Gastroesophageal sphincter (tissue), 4 donors: Measurements from ENCODE around the gene C2CD4B. TPM values are rescaled to one million over a fixed set of nuclear protein-coding genes. Genes with fewer than 3 reads are reported as not detected.

ENCODE experiments used
- ATAC-seq: fragments of 150-250 bp; one replicate; pipeline ENCODE4 v1.9.1; 2016; ENCODE audit warnings: mild to moderate bottlenecking, moderate library complexity
- H3K27ac ChIP-seq, 4 donors: fragments of 200-600 bp; sonication (generic) in 3 of 4; 1 replicate in 3 of 4; 2 replicates in 1 of 4; pipeline ENCODE4 v1.5.1; 2016 to 2019
- H3K27me3 ChIP-seq: fragments of 200-600 bp; sonication (generic); one replicate; pipeline ENCODE4 v1.5.1; 2019
- H3K36me3 ChIP-seq, 2 donors: fragments of 200-600 bp; sonication (generic); one replicate each; pipeline ENCODE4 v1.5.1; 2019; ENCODE audit warnings: control low read depth in 1 of 2
- H3K4me1 ChIP-seq, 3 donors: fragments of 200-600 bp; sonication (generic); 1 replicate in 2 of 3; 2 replicates in 1 of 3; pipeline ENCODE4 v1.5.1; 2016 to 2019; ENCODE audit warnings: control low read depth in 2 of 3
- H3K4me3 ChIP-seq, 2 donors: fragments of 200-600 bp; sonication (generic); one replicate each; pipeline ENCODE4 v1.5.1; 2019; ENCODE audit warnings: mild to moderate bottlenecking in 1 of 2, moderate library complexity in 1 of 2
- H3K9me3 ChIP-seq, 3 donors: fragments of 200-600 bp; sonication (generic); one replicate each; pipeline ENCODE4 v1.5.1; 2017 to 2019; ENCODE audit warnings: control low read depth in 2 of 3
- EP300 ChIP-seq: sonication (generic); formaldehyde crosslinking; IDR thresholded peaks from one replicate; pipeline ENCODE4 v1.6.1; 2017; ENCODE audit warnings: antibody characterized with exemption, mild to moderate bottlenecking
- POLR2A ChIP-seq, 2 donors: fragments of 450-650 bp; IDR thresholded peaks; one replicate each; pipeline ENCODE4 v1.6.1; 2017; ENCODE audit warnings: antibody characterized with exemption in 2 of 2, mild to moderate bottlenecking in 2 of 2, moderate library complexity in 1 of 2
- POLR2AphosphoS5 ChIP-seq: sonication (generic); formaldehyde crosslinking; IDR thresholded peaks from one replicate; pipeline ENCODE4 v1.6.1; 2017; ENCODE audit warnings: antibody characterized with exemption
- WGBS, 2 donors: methylation state at CpG; one replicate each; pipeline ENCODE4 v1.1.5; 2018; ENCODE audit warnings: low coverage in 1 of 2; 5-methylcytosine and 5-hydroxymethylcytosine counted together
- total RNA-seq, 4 donors: library from RNA; depleted of rRNA; stranded (reverse); fragments of >200 nt; gene quantifications; one replicate each; pipeline ENCODE4 v1.1.0, GENCODE V29; 2016
- TF ChIP-seq, protein P1 (sequence below), 4 experiments: fragments of 200-600 bp in 2 of 4; fragments of 450-650 bp in 2 of 4; sonication (generic) in 1 of 4; IDR thresholded peaks; one replicate each; pipeline ENCODE4 v1.5.1; 2017 to 2019; ENCODE audit warnings: antibody characterized with exemption in 4 of 4, mild to moderate bottlenecking in 2 of 4, moderate library complexity in 2 of 4

The C2CD4B gene
- total RNA-seq, 4 donors from 2014 or later = 0.17 to 2.7 (median 1.1) TPM

DNA sequence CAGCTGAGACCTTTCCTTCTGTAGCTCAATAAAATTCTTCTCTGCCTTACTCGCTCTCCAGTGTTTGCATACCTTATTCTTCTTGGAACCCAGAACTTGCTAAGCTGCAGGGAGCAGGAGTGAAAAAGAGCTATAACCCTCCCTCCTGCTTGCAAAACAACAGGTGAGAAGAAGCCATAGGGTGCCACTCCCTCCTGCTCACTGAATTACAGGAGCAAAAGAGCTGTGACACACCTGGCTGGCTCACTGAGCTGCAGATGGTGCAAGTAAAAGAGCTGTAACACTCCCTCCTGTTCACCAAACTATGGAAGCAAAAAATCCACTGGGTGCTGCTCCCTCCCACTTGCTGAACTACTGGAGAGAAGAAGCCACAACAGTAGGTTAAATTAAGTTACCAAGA lies 44.2 kb upstream of the C2CD4B start:
- Histone ChIP-seq H3K27me3 (peaks cover 13% of the 10 kb centered on the region), H3K4me3 (no peak overlapping the region), H3K9me3 (peaks cover 0 to 8% (median 0%) of the 10 kb centered on the region in 3 donors), H3K36me3 (no peaks in the 10 kb centered on the region), H3K27ac (no peak overlapping the region), H3K4me1 (no peaks in the 10 kb centered on the region)
- no peak for ATAC-seq
- no CpG with 5 or more reads among the region's 1 CpG for WGBS, 2 donors
- TF ChIP-seq POLR2AphosphoS5 = no peak
- no peak for TF ChIP-seq EP300
- TF ChIP-seq, protein P1, sequence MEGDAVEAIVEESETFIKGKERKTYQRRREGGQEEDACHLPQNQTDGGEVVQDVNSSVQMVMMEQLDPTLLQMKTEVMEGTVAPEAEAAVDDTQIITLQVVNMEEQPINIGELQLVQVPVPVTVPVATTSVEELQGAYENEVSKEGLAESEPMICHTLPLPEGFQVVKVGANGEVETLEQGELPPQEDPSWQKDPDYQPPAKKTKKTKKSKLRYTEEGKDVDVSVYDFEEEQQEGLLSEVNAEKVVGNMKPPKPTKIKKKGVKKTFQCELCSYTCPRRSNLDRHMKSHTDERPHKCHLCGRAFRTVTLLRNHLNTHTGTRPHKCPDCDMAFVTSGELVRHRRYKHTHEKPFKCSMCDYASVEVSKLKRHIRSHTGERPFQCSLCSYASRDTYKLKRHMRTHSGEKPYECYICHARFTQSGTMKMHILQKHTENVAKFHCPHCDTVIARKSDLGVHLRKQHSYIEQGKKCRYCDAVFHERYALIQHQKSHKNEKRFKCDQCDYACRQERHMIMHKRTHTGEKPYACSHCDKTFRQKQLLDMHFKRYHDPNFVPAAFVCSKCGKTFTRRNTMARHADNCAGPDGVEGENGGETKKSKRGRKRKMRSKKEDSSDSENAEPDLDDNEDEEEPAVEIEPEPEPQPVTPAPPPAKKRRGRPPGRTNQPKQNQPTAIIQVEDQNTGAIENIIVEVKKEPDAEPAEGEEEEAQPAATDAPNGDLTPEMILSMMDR (IDR thresholded peaks at IDR 0.05) = no peak
- no peak for TF ChIP-seq POLR2A (IDR thresholded peaks at IDR 0.05)

- ATAC-seq = no peak
- no peaks in the 10 kb centered on the region for H3K36me3 ChIP-seq
- TF ChIP-seq POLR2A (IDR thresholded peaks at IDR 0.05) (no peak), POLR2AphosphoS5 (no peak), EP300 (no peak)
- TF ChIP-seq, protein P1 (IDR thresholded peaks at IDR 0.05) = no peak
- 76 to 81% methylated on average over 3 of the region's 3 CpGs for WGBS, 2 donors
- H3K27me3 ChIP-seq = peaks cover 13% of the 10 kb centered on the region
- H3K4me1 ChIP-seq = no peaks in the 10 kb centered on the region
- H3K27ac ChIP-seq = no peak overlapping the region
- H3K9me3 ChIP-seq = peaks cover 0 to 8% (median 0%) of the 10 kb centered on the region in 3 donors
- no peak overlapping the region for H3K4me3 ChIP-seq
These were observed 43.8 kb upstream of the C2CD4B start for GRCh38 chr15:62208884-62209283.

DNA sequence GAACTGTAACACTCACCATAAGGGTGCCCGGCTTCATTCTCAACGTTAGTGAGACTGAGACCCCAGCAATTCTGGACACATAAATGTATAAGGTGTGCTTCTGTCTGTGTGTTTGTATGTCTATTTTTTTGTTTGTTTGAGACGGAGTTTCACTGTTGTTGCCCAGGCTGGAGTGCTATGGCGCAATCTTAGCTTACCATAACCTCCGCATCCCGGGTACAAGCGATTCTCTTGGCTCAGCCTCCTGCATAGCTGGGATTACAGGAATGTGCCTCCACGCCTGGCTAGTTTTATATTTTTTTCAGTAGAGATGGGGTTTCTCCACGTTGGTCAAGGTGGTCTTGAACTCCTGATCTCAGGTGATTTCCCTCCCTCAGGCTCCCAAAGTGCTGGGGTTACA lies 43.3 kb upstream of the C2CD4B start:
- no peak overlapping the region for H3K4me3 ChIP-seq
- no peak for TF ChIP-seq EP300
- TF ChIP-seq, protein P1 (IDR thresholded peaks at IDR 0.05) = no peak
- TF ChIP-seq POLR2AphosphoS5 = no peak
- TF ChIP-seq POLR2A (IDR thresholded peaks at IDR 0.05) = no peak
- 92 to 97% methylated on average over 7 to 8 of the region's 9 CpGs for WGBS, 2 donors
- peaks cover 13% of the 10 kb centered on the region for H3K27me3 ChIP-seq
- H3K27ac ChIP-seq = no peak overlapping the region
- ATAC-seq = no peak
- H3K4me1 ChIP-seq = no peaks in the 10 kb centered on the region
- H3K9me3 ChIP-seq = peaks cover 0 to 8% (median 0%) of the 10 kb centered on the region in 3 donors
- H3K36me3 ChIP-seq = no peaks in the 10 kb centered on the region

- Histone ChIP-seq H3K27ac (no peak overlapping the region), H3K4me3 (no peak overlapping the region), H3K27me3 (peaks cover 13% of the 10 kb centered on the region), H3K36me3 (no peaks in the 10 kb centered on the region), H3K9me3 (no peaks in the 10 kb centered on the region), H3K4me1 (no peaks in the 10 kb centered on the region)
- ATAC-seq = no peak
- 61 to 83% methylated on average over 2 of the region's 2 CpGs for WGBS, 2 donors
- TF ChIP-seq POLR2AphosphoS5 (no peak), POLR2A (IDR thresholded peaks at IDR 0.05) (no peak), EP300 (no peak)
- TF ChIP-seq, protein P1 (IDR thresholded peaks at IDR 0.05) = no peak
These were observed 25.6 kb upstream of the C2CD4B start for GRCh38 chr15:62190675-62191074.

GRCh38 chr15:62190274-62190673 lies 25.2 kb upstream of the C2CD4B start:
- H3K27me3 ChIP-seq = peaks cover 13% of the 10 kb centered on the region
- H3K4me3 ChIP-seq = no peak overlapping the region
- no peaks in the 10 kb centered on the region for H3K4me1 ChIP-seq
- no peak overlapping the region for H3K27ac ChIP-seq
- ATAC-seq = no peak
- H3K9me3 ChIP-seq = no peaks in the 10 kb centered on the region
- 45 to 49% methylated on average over 2 of the region's 2 CpGs for WGBS, 2 donors
- H3K36me3 ChIP-seq = no peaks in the 10 kb centered on the region
- TF ChIP-seq POLR2A (IDR thresholded peaks at IDR 0.05) = no peak
- TF ChIP-seq, protein P1 (IDR thresholded peaks at IDR 0.05) = no peak
- no peak for TF ChIP-seq POLR2AphosphoS5
- no peak for TF ChIP-seq EP300
